WTC11 (cell line): ENCODE results near the gene DEFB132.

Experiments used
- ESRRA ChIP-seq: sonication (generic); formaldehyde crosslinking; IDR thresholded peaks from 2 replicates; pipeline ENCODE4 v1.8.1; 2022; ENCODE audit warnings: mild to moderate bottlenecking, missing genetic modification reagents, borderline replicate concordance
- SMAD4 ChIP-seq: sonication (generic); formaldehyde crosslinking; IDR thresholded peaks from 2 replicates; pipeline ENCODE4 v1.8.0; 2022; ENCODE audit warnings: mild to moderate bottlenecking, missing genetic modification reagents
- USF1 ChIP-seq: sonication (generic); formaldehyde crosslinking; IDR thresholded peaks from 2 replicates; pipeline ENCODE4 v1.8.0; 2022; ENCODE audit warnings: mild to moderate bottlenecking, missing genetic modification reagents
- ZBTB21 ChIP-seq: sonication (generic); formaldehyde crosslinking; IDR thresholded peaks from 2 replicates; pipeline ENCODE4 v1.8.1; 2023; ENCODE audit warnings: mild to moderate bottlenecking, missing genetic modification reagents, borderline replicate concordance
- TF ChIP-seq, protein P1 (sequence below): sonication (generic); formaldehyde crosslinking; IDR thresholded peaks from 2 replicates; pipeline ENCODE4 v1.8.1; 2023; ENCODE audit warnings: mild to moderate bottlenecking, moderate library complexity, missing genetic modification reagents
- TF ChIP-seq, protein P2 (sequence below): fragments of 200-600 bp; IDR thresholded peaks from 2 replicates; pipeline ENCODE4 v1.8.0; 2022; ENCODE audit warnings: antibody characterized with exemption

DNA sequence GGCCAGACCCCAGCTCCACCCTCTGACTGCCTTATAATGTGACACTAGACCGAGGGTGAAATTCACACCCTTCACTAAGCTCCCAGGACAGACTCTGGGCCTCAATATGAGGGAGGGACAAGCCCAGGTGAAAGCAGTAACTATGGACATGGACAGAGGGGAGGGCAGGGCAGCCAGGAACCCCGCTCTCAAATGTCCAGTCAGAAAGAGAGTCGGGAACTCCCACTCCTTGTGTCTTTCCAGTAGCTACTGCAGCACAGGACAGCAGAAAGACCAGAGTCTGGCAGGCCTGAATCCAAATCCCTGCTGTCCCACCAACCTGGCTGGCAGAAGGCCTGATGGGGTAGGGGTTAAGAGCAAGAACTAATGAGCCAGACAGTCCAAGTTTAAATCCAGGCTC is 26.6 kb downstream of the DEFB132 start:
- TF ChIP-seq USF1 (no peak), ZBTB21 (CRISPR knock-in tag) (no peak), ESRRA (no peak), SMAD4 (CRISPR knock-in tag) (no peak)
- TF ChIP-seq, protein P1, sequence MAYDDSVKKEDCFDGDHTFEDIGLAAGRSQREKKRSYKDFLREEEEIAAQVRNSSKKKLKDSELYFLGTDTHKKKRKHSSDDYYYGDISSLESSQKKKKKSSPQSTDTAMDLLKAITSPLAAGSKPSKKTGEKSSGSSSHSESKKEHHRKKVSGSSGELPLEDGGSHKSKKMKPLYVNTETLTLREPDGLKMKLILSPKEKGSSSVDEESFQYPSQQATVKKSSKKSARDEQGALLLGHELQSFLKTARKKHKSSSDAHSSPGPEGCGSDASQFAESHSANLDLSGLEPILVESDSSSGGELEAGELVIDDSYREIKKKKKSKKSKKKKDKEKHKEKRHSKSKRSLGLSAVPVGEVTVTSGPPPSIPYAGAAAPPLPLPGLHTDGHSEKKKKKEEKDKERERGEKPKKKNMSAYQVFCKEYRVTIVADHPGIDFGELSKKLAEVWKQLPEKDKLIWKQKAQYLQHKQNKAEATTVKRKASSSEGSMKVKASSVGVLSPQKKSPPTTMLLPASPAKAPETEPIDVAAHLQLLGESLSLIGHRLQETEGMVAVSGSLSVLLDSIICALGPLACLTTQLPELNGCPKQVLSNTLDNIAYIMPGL (CRISPR knock-in tag) = no peak
- TF ChIP-seq, protein P2, sequence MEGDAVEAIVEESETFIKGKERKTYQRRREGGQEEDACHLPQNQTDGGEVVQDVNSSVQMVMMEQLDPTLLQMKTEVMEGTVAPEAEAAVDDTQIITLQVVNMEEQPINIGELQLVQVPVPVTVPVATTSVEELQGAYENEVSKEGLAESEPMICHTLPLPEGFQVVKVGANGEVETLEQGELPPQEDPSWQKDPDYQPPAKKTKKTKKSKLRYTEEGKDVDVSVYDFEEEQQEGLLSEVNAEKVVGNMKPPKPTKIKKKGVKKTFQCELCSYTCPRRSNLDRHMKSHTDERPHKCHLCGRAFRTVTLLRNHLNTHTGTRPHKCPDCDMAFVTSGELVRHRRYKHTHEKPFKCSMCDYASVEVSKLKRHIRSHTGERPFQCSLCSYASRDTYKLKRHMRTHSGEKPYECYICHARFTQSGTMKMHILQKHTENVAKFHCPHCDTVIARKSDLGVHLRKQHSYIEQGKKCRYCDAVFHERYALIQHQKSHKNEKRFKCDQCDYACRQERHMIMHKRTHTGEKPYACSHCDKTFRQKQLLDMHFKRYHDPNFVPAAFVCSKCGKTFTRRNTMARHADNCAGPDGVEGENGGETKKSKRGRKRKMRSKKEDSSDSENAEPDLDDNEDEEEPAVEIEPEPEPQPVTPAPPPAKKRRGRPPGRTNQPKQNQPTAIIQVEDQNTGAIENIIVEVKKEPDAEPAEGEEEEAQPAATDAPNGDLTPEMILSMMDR = no peak
